LoVo (cell line): ENCODE results near the gene WDR31.
A peak's percentile ranks its signal among the peaks of the same experiment; 100 is the strongest.

Experiments used
- DNase-seq: peaks from one replicate; pipeline ENCODE4 v3.0.0-alpha.2; 2016; ENCODE audit warnings: low spot score

The WDR31 gene

GRCh38 chr9:113331780-113332179, 8.3 kb downstream of the WDR31 start:
- DNase-seq = no peak

- DNase-seq = no peak
Observed at GRCh38 chr9:113328045-113328782, 11.9 kb downstream of the WDR31 start.

- DNase-seq = no peak
Observed at GRCh38 chr9:113326230-113326629, 13.8 kb downstream of the WDR31 start.

- no peak for DNase-seq
Observed at GRCh38 chr9:113322671-113323070, 17.4 kb downstream of the WDR31 start.

- DNase-seq = no peak
Observed at GRCh38 chr9:113320051-113320450, 20.0 kb downstream of the WDR31 start.

GRCh38 chr9:113319054-113319453, 21.0 kb downstream of the WDR31 start:
- DNase-seq = no peak

- no peak for DNase-seq
Observed at GRCh38 chr9:113317777-113318176, 22.3 kb downstream of the WDR31 start.

- no peak for DNase-seq
Observed at GRCh38 chr9:113316030-113316429, 24.0 kb downstream of the WDR31 start.

GRCh38 chr9:113315231-113315630, 24.8 kb downstream of the WDR31 start:
- DNase-seq = no peak

GRCh38 chr9:113313261-113313660, 26.8 kb downstream of the WDR31 start:
- no peak for DNase-seq

- no peak for DNase-seq
Observed at GRCh38 chr9:113311961-113312360, 28.1 kb downstream of the WDR31 start.

GRCh38 chr9:113310538-113310937, 29.5 kb downstream of the WDR31 start:
- no peak for DNase-seq

GRCh38 chr9:113309204-113309813, 30.8 kb downstream of the WDR31 start:
- DNase-seq = peak; percentile 45

GRCh38 chr9:113307396-113307975, 32.6 kb downstream of the WDR31 start:
- no peak for DNase-seq

GRCh38 chr9:113306566-113306965, 33.5 kb downstream of the WDR31 start:
- no peak for DNase-seq

GRCh38 chr9:113302792-113303418, 37.2 kb downstream of the WDR31 start, which contains the start of gene RNF183:
Gene RNF183, minus strand, starts transcription at chr9:113303376. Its CDS starts 5,192 bp downstream, at chr9:113298184.
- DNase-seq = no peak

- no peak for DNase-seq
Observed at GRCh38 chr9:113301548-113301947, 38.5 kb downstream of the WDR31 start.

GRCh38 chr9:113299800-113300292, 40.2 kb downstream of the WDR31 start:
- peak; percentile 49 for DNase-seq

GRCh38 chr9:113298924-113299770, 40.9 kb downstream of the WDR31 start:
- no peak for DNase-seq

GRCh38 chr9:113298311-113298710, 41.8 kb downstream of the WDR31 start:
- no peak for DNase-seq

- no peak for DNase-seq
Observed at GRCh38 chr9:113296796-113297558, 43.1 kb downstream of the WDR31 start.
